GM12872 (cell line): Measurements from ENCODE around the gene MYO3B.

Source experiments
- TF ChIP-seq, protein P1 (sequence below): IDR thresholded peaks from 3 replicates; pipeline ENCODE4 v1.5.1; 2011; ENCODE audit warnings: low read depth, mild to moderate bottlenecking, low read length, moderate library complexity; ENCODE audit not compliant: insufficient read depth

MYO3B gene

DNA sequence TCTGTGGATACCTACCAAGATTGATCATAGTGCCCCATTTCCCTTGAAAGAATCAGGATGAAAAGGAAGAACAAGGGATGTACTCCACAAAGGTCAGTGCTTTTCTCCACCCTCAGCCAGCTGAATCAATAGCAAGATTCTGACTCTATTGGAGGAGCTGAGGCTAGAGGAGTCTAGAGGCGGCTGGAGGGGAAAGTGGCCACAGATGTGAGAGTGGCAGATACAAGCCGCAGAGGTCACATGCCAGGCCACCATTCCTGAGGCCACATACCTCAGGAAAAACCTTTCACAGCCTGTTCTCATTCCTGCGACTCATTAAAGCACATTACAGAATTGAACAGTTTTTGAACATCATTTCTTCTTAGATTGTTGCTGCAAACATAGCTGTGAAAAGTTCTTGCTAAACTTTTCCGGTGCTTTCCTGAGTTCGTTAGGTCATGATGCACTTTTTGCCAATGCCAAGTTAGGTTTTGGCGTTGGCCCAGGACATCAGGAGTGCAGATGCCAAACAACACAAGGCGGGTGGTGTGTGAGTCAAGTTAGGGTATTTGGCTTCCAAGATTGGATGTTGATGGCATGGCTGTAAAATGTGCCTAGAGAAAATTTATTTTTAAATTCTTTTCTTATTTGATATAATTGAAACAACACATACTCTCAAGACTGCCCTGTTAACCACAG, 376.5 kb downstream of the MYO3B start:
- TF ChIP-seq, protein P1, sequence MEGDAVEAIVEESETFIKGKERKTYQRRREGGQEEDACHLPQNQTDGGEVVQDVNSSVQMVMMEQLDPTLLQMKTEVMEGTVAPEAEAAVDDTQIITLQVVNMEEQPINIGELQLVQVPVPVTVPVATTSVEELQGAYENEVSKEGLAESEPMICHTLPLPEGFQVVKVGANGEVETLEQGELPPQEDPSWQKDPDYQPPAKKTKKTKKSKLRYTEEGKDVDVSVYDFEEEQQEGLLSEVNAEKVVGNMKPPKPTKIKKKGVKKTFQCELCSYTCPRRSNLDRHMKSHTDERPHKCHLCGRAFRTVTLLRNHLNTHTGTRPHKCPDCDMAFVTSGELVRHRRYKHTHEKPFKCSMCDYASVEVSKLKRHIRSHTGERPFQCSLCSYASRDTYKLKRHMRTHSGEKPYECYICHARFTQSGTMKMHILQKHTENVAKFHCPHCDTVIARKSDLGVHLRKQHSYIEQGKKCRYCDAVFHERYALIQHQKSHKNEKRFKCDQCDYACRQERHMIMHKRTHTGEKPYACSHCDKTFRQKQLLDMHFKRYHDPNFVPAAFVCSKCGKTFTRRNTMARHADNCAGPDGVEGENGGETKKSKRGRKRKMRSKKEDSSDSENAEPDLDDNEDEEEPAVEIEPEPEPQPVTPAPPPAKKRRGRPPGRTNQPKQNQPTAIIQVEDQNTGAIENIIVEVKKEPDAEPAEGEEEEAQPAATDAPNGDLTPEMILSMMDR = no peak

DNA sequence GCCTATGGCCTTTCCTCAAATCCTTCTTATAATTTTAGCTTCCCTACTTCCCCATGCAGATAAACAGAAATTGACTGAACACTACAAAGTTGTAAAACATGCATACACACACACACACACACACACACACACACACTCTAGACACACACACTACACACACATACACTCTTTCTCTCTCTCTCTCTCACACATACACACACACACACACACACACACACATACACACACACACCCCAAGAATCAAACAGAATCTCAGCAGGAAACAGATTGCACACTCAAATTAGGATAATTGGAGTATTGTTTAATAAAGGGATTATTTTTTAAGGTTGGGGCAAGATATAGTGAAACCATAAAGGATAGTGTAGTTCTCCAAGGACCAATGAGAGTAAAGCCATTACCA, 385.0 kb downstream of the MYO3B start:
- TF ChIP-seq, protein P1 = no peak

DNA sequence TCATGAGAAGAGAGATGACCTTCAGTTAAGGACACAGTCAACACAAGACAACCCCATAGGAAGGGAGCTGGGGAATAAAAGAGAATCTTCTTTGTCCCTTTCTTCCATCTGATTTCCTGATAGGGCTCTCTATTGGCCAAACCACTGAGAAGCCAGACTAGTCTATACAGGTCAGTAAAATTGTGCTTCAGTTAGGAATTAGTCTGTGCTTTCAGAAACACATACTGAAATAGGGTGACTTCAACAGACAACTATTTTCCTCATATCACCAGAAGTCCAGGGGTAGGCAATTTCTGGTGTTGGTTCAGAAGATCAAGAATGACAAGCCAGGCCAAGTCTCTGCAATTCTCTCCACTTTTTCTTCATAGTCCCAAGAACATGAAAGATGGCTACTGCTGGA, 385.5 kb downstream of the MYO3B start:
- TF ChIP-seq, protein P1 = no peak

DNA sequence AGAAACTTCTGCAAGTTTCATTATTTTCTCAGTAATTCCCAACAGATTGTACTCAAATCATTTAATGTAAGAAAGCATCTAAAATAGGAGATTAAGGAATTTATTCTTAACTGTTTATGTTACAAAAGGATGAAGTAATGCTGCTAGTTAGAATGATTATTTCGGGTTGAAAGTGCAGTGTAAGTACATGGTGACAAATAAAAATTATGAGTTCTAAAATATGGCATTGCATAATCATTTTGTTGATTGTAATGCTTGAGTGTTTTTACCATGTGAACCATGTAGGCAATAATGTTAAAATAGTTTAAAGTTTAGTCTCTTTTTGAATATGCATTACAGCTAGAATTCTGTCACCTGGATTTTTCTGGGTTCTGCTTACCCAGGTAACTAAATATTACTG, 388.2 kb downstream of the MYO3B start:
- TF ChIP-seq, protein P1 = no peak

DNA sequence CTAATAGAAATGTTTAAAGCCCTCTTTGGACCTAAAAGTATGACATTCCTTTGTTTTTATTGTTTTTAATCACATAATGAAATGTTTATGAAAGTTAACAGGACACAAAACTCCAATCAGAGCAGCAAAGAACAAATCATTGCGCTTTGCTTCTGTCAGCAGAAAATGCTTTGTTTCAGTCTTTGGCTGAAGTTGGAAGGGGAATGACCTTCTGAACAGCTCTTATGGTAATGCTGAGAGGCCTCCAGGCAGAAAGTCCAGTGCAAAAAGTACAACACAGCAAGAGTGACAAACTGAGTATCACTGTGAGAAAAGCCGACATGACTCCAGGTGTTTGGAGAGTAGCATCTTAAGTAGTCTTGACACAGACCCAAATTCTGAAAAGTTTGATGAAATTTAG, 389.5 kb downstream of the MYO3B start:
- TF ChIP-seq, protein P1 = no peak

DNA sequence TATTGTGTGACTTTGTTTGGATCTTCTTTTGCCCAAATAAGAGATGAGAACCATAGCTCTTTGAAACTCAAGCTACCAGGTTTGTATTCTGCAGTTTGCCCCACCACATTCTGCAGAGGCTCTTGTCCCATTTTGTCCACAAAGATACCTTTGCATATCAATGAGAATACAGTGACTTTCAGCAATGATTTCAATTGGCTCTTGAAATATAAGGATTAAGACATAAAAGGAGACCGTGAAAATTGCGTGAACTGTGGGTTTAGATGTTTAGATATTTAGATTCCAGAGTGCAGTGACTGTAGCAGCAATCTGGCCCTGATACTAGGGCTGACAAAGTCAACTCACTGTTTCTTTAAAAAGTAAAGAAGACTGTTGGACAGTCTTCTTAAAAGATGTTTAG, 390.6 kb downstream of the MYO3B start:
- TF ChIP-seq, protein P1 = no peak

DNA sequence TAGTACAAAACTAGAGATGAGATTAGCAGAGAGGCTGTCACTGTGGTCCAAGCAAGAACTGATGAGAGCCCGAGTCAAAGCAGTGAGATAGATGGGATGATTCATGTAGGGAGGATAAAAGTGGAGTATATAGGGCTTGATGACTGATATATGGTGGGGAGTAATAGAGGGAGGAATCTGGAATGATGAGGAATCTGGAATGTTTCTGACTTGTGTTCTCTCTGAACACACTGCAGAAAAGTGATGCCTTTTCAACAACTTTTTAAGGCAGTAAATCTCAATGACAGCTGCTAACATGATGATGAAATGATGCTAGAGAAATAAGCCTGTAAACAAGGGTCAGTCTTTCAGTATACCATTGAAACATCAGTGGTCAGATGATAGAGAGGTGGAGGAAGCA, 393.7 kb downstream of the MYO3B start:
- TF ChIP-seq, protein P1 = no peak

DNA sequence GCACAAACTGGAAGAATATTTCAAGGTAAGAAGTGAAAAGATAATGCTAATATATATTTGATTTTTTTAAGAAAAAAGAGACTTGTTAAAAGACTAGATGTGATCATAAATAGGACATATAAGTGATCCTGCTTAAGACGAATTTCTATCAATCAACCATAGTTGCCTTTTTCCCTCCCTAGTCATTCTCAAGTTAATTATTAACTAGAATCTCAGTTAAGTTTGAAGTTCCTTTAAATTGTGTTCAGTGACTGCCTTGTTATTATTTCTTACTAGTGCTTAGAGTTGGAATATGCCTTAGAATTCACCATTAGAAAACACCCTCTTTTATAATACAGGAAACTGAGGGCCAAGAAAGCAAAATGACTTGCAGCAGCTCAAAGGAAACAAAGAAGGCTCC, 395.7 kb downstream of the MYO3B start:
- TF ChIP-seq, protein P1 = no peak
